HepG2 (cell line): ENCODE measurements around the gene CTNNA3. TPM values are rescaled to one million over a fixed set of nuclear protein-coding genes. Genes with fewer than 3 reads are reported as not detected.

Source experiments
- ATAC-seq: fragments of 200-7000 bp; cut with Tn5 transposase; 3 replicates; pipeline ENCODE4 v1.9.1; 2020; ENCODE audit warnings: mild to moderate bottlenecking, moderate library complexity
- BruUV-seq: library from RNA; stranded (reverse); fragments of 400-500 nt; replicated peaks from 2 replicates; lab custom pipeline; 2021; lab: Mats Ljungman, UMichigan
- CTCF ChIA-PET: fragments of 300-600 bp; formaldehyde crosslinking; extraction: SDS; loops from one replicate; lab custom pipeline; 2021; ENCODE audit warnings: low total read pairs, inconsistent platforms, low intra/inter-chr PET ratio; lab: Yijun Ruan, JAX
- POLR2A ChIA-PET: fragments of 350-600 bp; sonication (Branson Sonifier 250); formaldehyde crosslinking; loops from one replicate; lab custom pipeline; 2020; ENCODE audit warnings: antibody characterized with exemption, inconsistent platforms; lab: Yijun Ruan, JAX
- DNase-seq: peaks from one replicate; pipeline ENCODE4 v3.0.0-alpha.2; 2015; ENCODE audit warnings: low spot score
- FAIRE-seq: peaks from 3 replicates; lab custom pipeline; 2011; peaks lifted over from hg19 to GRCh38; lab: Jason Lieb, UNC
- H2AFZ ChIP-seq: one replicate; pipeline ENCODE4 v1.6.1; 2011; ENCODE audit warnings: low read length, inconsistent platforms
- H3K27ac ChIP-seq: fragments of 300-600 bp; 3 replicates; pipeline ENCODE4 v1.8.0; 2011; ENCODE audit warnings: mixed run types, mild to moderate bottlenecking, mixed read lengths, low read length, inconsistent platforms; ENCODE audit not compliant: insufficient read depth; ENCODE audit errors: extremely low read length
- H3K27me3 ChIP-seq, 2 experiments: fragments of 200-600 bp in 1 of 2; 2 replicates in 1 of 2; 3 replicates in 1 of 2; pipeline versions ENCODE4 v1.6.0 to v1.8.0; 2011; ENCODE audit warnings: low read length in 2 of 2, mild to moderate bottlenecking in 2 of 2, moderate library complexity in 2 of 2, inconsistent platforms in 1 of 2; ENCODE audit not compliant: insufficient read depth in 2 of 2, control insufficient read depth in 1 of 2
- H3K36me3 ChIP-seq, 2 experiments: fragments of 200-600 bp in 1 of 2; replicated peaks in 1 of 2; 2 replicates in 1 of 2; 3 replicates in 1 of 2; pipeline versions ENCODE4 v1.5.1 to v1.8.0; 2011; ENCODE audit warnings: low read length in 2 of 2, inconsistent platforms in 1 of 2; ENCODE audit not compliant: insufficient read depth in 2 of 2, control insufficient read depth in 1 of 2
- H3K4me1 ChIP-seq: 2 replicates; pipeline ENCODE4 v1.5.1; 2012; ENCODE audit warnings: low read length, inconsistent platforms; ENCODE audit not compliant: insufficient read depth
- H3K4me2 ChIP-seq: 2 replicates; pipeline ENCODE4 v1.6.0; 2011; ENCODE audit warnings: low read depth, low read length, inconsistent platforms
- H3K4me3 ChIP-seq, 3 experiments: fragments of 200-600 bp in 1 of 3; sonication (generic), shearing (Covaris generic) in 1 of 3; replicated peaks in 1 of 3; 2 replicates each; pipeline ENCODE4 v1.5.1; 2011 to 2016; ENCODE audit warnings: low read length in 3 of 3, inconsistent platforms in 2 of 3, low read depth in 2 of 3, mild to moderate bottlenecking in 2 of 3, control low read depth in 1 of 3, mixed read lengths in 1 of 3; ENCODE audit not compliant: insufficient read depth in 1 of 3
- H3K79me2 ChIP-seq: one replicate; pipeline ENCODE4 v1.6.1; 2011; ENCODE audit warnings: low read length, inconsistent platforms; ENCODE audit not compliant: insufficient read depth
- H3K9ac ChIP-seq: 2 replicates; pipeline ENCODE4 v1.6.0; 2011; ENCODE audit warnings: mild to moderate bottlenecking, low read depth, low read length, inconsistent platforms; ENCODE audit not compliant: insufficient read depth
- H3K9me3 ChIP-seq: 2 replicates; pipeline ENCODE4 v1.5.1; 2012; ENCODE audit warnings: mild to moderate bottlenecking, low read length
- H4K20me1 ChIP-seq: 2 replicates; pipeline ENCODE4 v1.6.0; 2011; ENCODE audit warnings: inconsistent platforms, mild to moderate bottlenecking, low read length, moderate library complexity; ENCODE audit not compliant: insufficient read depth
- ELF3 ChIP-seq: IDR thresholded peaks from 2 replicates; pipeline ENCODE4 v1.6.1; 2016; ENCODE audit warnings: missing genetic modification reagents, missing compliant biosample characterization
- GMEB2 ChIP-seq: IDR thresholded peaks from 2 replicates; pipeline ENCODE4 v1.6.1; 2016; ENCODE audit warnings: missing biosample characterization, missing genetic modification reagents, low read depth
- HNRNPUL1 ChIP-seq: fragments of 200-400 bp; formaldehyde crosslinking; IDR thresholded peaks from 2 replicates; pipeline ENCODE4 v1.6.1; 2017; ENCODE audit warnings: low read depth, mild to moderate bottlenecking, low read length, moderate library complexity
- KLF13 ChIP-seq: sonication (generic); formaldehyde crosslinking; IDR thresholded peaks from 2 replicates; pipeline ENCODE4 v1.4.0; 2020; ENCODE audit warnings: mild to moderate bottlenecking, missing genetic modification reagents
- MAFK ChIP-seq, 2 experiments: IDR thresholded peaks in 1 of 2; conservative IDR thresholded peaks in 1 of 2; 2 replicates each; pipeline ENCODE4 v1.6.1; 2011; ENCODE audit warnings: improper control_type of control experiment in 2 of 2, low read length in 2 of 2
- MLX ChIP-seq: IDR thresholded peaks from 2 replicates; pipeline ENCODE4 v1.6.1; 2016
- SETDB1 ChIP-seq: sonication (generic); formaldehyde crosslinking; IDR thresholded peaks from 2 replicates; pipeline ENCODE4 v1.5.1; 2020; ENCODE audit warnings: missing genetic modification reagents, mild to moderate bottlenecking, borderline replicate concordance
- TBP ChIP-seq: sonication (generic); formaldehyde crosslinking; IDR thresholded peaks from 2 replicates; pipeline ENCODE4 v1.5.0; 2020; ENCODE audit warnings: missing genetic modification reagents
- ZNF17 ChIP-seq: sonication (generic); formaldehyde crosslinking; IDR thresholded peaks from 2 replicates; pipeline ENCODE4 v1.5.0; 2020; ENCODE audit warnings: mild to moderate bottlenecking, missing genetic modification reagents
- ZNF274 ChIP-seq: sonication (generic); formaldehyde crosslinking; IDR thresholded peaks from 2 replicates; pipeline ENCODE4 v1.5.1; 2020; ENCODE audit warnings: mild to moderate bottlenecking, missing genetic modification reagents
- WGBS: methylation state at CpG from one replicate; pipeline ENCODE4 v1.1.6; 2017; ENCODE audit warnings: low lambda C conversion rate; 5-methylcytosine and 5-hydroxymethylcytosine counted together
- in situ Hi-C: cut with HindIII; loops from 2 replicates; pipeline ENCODE4 v1.10.0; 2017; ENCODE audit warnings: low pct_unique_long_range_greater_than_20kb; ENCODE audit not compliant: extremely low pct_ligation_motif_present
- intact Hi-C: fragments of 100-400 bp; cut with micrococcal nuclease; formaldehyde crosslinking; loops from one replicate; pipeline ENCODE4 v1.10.0; 2022; ENCODE audit not compliant: unreplicated experiment
- polyA plus RNA-seq, 8 experiments: library from polyadenylated mRNA; depleted of rRNA in 3 of 8; stranded (reverse) in 7 of 8; unstranded in 1 of 8; fragments of >200 nt; fragmentation: Illumina TruSeq in 4 of 8; extraction: Trizol in 4 of 8; gene quantifications; 2 replicates each; pipeline versions ENCODE4 v1.2.1 to v1.2.3, GENCODE V29; 2011 to 2016; ENCODE audit warnings: low read depth in 4 of 8, missing spikeins in 1 of 8, mixed read lengths in 1 of 8; ENCODE audit not compliant: insufficient read depth in 1 of 8
- total RNA-seq, 5 experiments: library from RNA; depleted of rRNA; stranded (reverse); fragments of >200 nt; fragmentation: Illumina TruSeq; extraction: Trizol; gene quantifications; 2 replicates each; pipeline ENCODE4 v1.2.3, GENCODE V29; 2016; ENCODE audit warnings: low read depth in 1 of 5
- TF ChIP-seq, protein P1 (sequence below): sonication (generic); formaldehyde crosslinking; IDR thresholded peaks from 2 replicates; pipeline ENCODE4 v1.4.0; 2020; ENCODE audit warnings: missing genetic modification reagents, borderline replicate concordance
- TF ChIP-seq, protein P2 (sequence below), 2 experiments: sonication (generic) in 1 of 2; formaldehyde crosslinking in 1 of 2; IDR thresholded peaks; 2 replicates each; pipeline versions ENCODE4 v1.5.1 to v1.6.1; 2011 to 2020; ENCODE audit warnings: borderline replicate concordance in 1 of 2, low read depth in 1 of 2, low read length in 1 of 2, mild to moderate bottlenecking in 1 of 2, missing genetic modification reagents in 1 of 2, moderate library complexity in 1 of 2

CTNNA3 gene
- total and polyA plus RNA-seq, 2 of the 13 experiments (the other 11 are each of a cell fraction or from before 2014, with no cell fraction given) = not detected

DNA sequence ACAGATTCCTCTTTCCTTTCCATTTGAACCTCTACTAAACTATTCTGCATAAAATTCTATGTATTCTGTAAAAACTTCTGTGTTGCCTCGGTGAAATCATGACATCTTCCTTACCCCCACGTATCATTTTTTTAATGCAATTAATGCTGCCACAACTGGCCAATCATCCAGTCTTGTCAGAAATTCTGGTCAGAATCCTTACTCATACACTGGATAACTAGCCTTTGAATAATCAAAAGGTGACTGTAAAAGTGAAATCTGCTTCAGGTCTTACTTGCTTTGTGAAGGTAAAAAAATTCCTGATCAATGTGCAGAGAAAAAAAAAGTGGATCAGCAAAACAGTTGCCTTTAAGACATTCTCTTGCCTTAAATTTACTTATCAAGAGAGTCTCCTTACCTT is 859.2 kb downstream of the CTNNA3 start (continued):
- TF ChIP-seq, protein P1, sequence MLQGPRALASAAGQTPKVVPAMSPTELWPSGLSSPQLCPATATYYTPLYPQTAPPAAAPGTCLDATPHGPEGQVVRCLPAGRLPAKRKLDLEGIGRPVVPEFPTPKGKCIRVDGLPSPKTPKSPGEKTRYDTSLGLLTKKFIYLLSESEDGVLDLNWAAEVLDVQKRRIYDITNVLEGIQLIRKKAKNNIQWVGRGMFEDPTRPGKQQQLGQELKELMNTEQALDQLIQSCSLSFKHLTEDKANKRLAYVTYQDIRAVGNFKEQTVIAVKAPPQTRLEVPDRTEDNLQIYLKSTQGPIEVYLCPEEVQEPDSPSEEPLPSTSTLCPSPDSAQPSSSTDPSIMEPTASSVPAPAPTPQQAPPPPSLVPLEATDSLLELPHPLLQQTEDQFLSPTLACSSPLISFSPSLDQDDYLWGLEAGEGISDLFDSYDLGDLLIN (CRISPR knock-in tag) = no peak
- TF ChIP-seq TBP = no peak

DNA sequence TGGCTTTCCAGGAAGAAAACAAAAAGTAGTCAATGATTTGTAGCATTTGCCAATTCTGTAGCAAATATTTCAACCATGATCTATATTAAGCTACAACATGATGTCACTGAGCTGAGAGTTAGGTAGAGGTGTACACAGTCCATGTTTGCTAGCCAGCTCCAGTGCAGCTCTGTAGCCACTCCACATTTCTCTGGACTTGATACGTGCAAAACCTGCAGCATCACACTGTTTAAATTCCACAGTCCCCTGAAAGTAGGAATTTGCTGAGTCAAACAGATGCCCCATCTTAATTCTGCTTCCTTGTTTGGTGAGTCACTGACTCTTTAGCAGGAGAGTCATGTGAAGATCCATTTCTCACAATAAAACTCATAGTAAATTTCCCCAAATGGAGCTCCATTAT is 859.9 kb downstream of the CTNNA3 start:
- Histone ChIP-seq H2AFZ (no peak overlapping the region), H3K27me3 (no peaks in the 10 kb centered on the region), H4K20me1 (no peaks in the 10 kb centered on the region), H3K79me2 (no peaks in the 10 kb centered on the region), H3K36me3 (no peaks in the 10 kb centered on the region), H3K4me2 (no peak overlapping the region), H3K4me1 (no peaks in the 10 kb centered on the region), H3K9ac (no peak overlapping the region), H3K9me3 (no peaks in the 10 kb centered on the region), H3K4me3 (no peak overlapping the region), H3K27ac (no peak overlapping the region)
- no peak for DNase-seq
- CTCF ChIA-PET = no interaction called here
- TF ChIP-seq MLX (CRISPR knock-in tag) (no peak), SETDB1 (CRISPR knock-in tag) (no peak), MAFK (conservative IDR thresholded peaks at IDR 0.05 in 1 of 2, IDR thresholded peaks at IDR 0.05 in 1 of 2; ENCODE audit: low read length in 2 of 2) (peak; percentile 26 to 48; a peak in 3 of 4 replicates)
- in situ Hi-C loops (no loop called here), intact Hi-C loops (no loop called here)
- POLR2A ChIA-PET = no interaction called here
- FAIRE-seq = no peak
- BruUV-seq = no TSS peak
- 0% methylated on average over 1 of the region's 1 CpG for WGBS
- no peak; the same call in 2 of the 3 replicates for ATAC-seq

DNA sequence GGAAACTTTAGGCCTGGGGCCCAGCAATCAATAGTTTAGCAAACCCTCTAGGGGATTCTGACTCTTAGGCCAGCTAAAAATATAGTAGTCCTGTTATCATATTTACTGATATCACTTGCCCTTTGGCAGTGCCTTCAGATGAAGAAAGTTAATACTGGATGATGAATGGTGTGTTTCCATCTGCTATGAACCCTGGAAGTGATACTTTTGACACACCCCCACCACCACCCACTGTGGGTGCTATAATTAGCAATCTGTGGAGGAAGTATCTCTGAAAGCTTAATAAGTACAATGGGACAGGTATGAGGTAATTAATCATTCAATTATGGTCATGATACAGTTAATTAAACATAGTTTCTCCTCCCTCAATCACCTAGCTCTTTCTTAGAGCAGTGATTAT is 860.6 kb downstream of the CTNNA3 start:
- Histone ChIP-seq H3K4me1 (no peaks in the 10 kb centered on the region), H3K36me3 (no peaks in the 10 kb centered on the region), H3K27ac (no peak overlapping the region), H3K79me2 (no peaks in the 10 kb centered on the region), H3K9ac (no peak overlapping the region), H2AFZ (no peak overlapping the region), H3K4me2 (no peak overlapping the region), H3K27me3 (no peaks in the 10 kb centered on the region), H3K9me3 (no peaks in the 10 kb centered on the region), H4K20me1 (no peaks in the 10 kb centered on the region), H3K4me3 (no peak overlapping the region)
- POLR2A ChIA-PET = no interaction called here
- intact Hi-C loops = no loop called here
- in situ Hi-C loops = no loop called here
- no peak for DNase-seq
- CTCF ChIA-PET = no interaction called here
- FAIRE-seq = no peak
- no peak for ATAC-seq
- no TSS peak for BruUV-seq
- no peak for TF ChIP-seq KLF13 (CRISPR knock-in tag)
- no peak for TF ChIP-seq GMEB2 (CRISPR knock-in tag)
- TF ChIP-seq ZNF17 (CRISPR knock-in tag) = no peak
- no peak for TF ChIP-seq HNRNPUL1
- no peak for TF ChIP-seq ZNF274 (CRISPR knock-in tag)
- TF ChIP-seq, protein P2, sequence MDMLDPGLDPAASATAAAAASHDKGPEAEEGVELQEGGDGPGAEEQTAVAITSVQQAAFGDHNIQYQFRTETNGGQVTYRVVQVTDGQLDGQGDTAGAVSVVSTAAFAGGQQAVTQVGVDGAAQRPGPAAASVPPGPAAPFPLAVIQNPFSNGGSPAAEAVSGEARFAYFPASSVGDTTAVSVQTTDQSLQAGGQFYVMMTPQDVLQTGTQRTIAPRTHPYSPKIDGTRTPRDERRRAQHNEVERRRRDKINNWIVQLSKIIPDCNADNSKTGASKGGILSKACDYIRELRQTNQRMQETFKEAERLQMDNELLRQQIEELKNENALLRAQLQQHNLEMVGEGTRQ (IDR thresholded peaks at IDR 0.05; ENCODE audit: low read depth, low read length) = no peak
- TF ChIP-seq, protein P2 (CRISPR knock-in tag; IDR thresholded peaks at IDR 0.05; ENCODE audit: borderline replicate concordance) = no peak
- no peak for TF ChIP-seq ELF3 (CRISPR knock-in tag)
